NOMO-1 treated with DMSO at 0.1 percent for 48 hours (cell line): Measurements from ENCODE around the gene WDR20.

Experiments used
- DNase-seq: peaks from one replicate; lab custom pipeline; 2025; ENCODE audit not compliant: unreplicated experiment; lab: John Stamatoyannopoulos, UW

WDR20 gene

GRCh38 chr14:102215071-102215470 is 75.4 kb downstream of the WDR20 start:
- no peak for DNase-seq

- no peak for DNase-seq
These were observed 76.0 kb downstream of the WDR20 start for GRCh38 chr14:102215576-102216250.

GRCh38 chr14:102217399-102217798 is 77.7 kb downstream of the WDR20 start:
- DNase-seq, result no peak

- no peak for DNase-seq
These were observed 78.3 kb downstream of the WDR20 start for GRCh38 chr14:102217987-102218421.

- no peak for DNase-seq
These were observed 79.0 kb downstream of the WDR20 start for GRCh38 chr14:102218688-102219087.

GRCh38 chr14:102219316-102219715 is 79.6 kb downstream of the WDR20 start:
- no peak for DNase-seq

- DNase-seq, result no peak
These were observed 80.3 kb downstream of the WDR20 start for GRCh38 chr14:102220031-102220430.

GRCh38 chr14:102221026-102221425 is 81.3 kb downstream of the WDR20 start:
- no peak for DNase-seq

- DNase-seq, result no peak
These were observed 82.4 kb downstream of the WDR20 start for GRCh38 chr14:102222009-102222575.

- DNase-seq, result no peak
These were observed 83.1 kb downstream of the WDR20 start for GRCh38 chr14:102222751-102223150.

- DNase-seq, result no peak
These were observed 84.0 kb downstream of the WDR20 start for GRCh38 chr14:102223682-102224081.

GRCh38 chr14:102225386-102225785 is 85.7 kb downstream of the WDR20 start:
- DNase-seq, result no peak

- no peak for DNase-seq
These were observed 86.2 kb downstream of the WDR20 start for GRCh38 chr14:102225936-102226335.

GRCh38 chr14:102226356-102227125 is 86.8 kb downstream of the WDR20 start:
- no peak for DNase-seq

- DNase-seq, result no peak
These were observed 87.7 kb downstream of the WDR20 start for GRCh38 chr14:102227184-102227964.

GRCh38 chr14:102229071-102229738 is 89.5 kb downstream of the WDR20 start:
- DNase-seq, result no peak

- DNase-seq, result no peak
These were observed 90.0 kb downstream of the WDR20 start for GRCh38 chr14:102229739-102230092.

- DNase-seq, result no peak
These were observed 90.9 kb downstream of the WDR20 start for GRCh38 chr14:102230481-102231210.

GRCh38 chr14:102231476-102232347 is 92.0 kb downstream of the WDR20 start:
- DNase-seq, result no peak

GRCh38 chr14:102232348-102232625 is 92.6 kb downstream of the WDR20 start:
- DNase-seq, result no peak
